OCI-LY3 (cell line): ENCODE data around the gene CDHR2.

Experiments used
- H2AFZ ChIP-seq: fragments of 200-600, 300-600 bp; shearing (Covaris generic); 2 replicates; pipeline ENCODE4 v1.6.0; 2014; ENCODE audit warnings: antibody characterized with exemption, low read depth, low read length
- H3K27ac ChIP-seq: fragments of 200-600, 300-600 bp; sonication (generic); 2 replicates; pipeline ENCODE4 v1.5.1; 2014; ENCODE audit warnings: mild to moderate bottlenecking, low read length, moderate library complexity, mixed read lengths
- H3K27me3 ChIP-seq: fragments of 200-600, 300-600 bp; sonication (generic); 2 replicates; pipeline ENCODE4 v1.6.1; 2014; ENCODE audit warnings: low read depth, low read length, mixed read lengths
- H3K36me3 ChIP-seq: fragments of 200-600, 300-600 bp; sonication (generic); replicated peaks from 2 replicates; pipeline ENCODE3; 2014; ENCODE audit warnings: low read depth, low read length, mixed read lengths
- H3K4me1 ChIP-seq: fragments of 300-600, 200-600 bp; sonication (generic); 2 replicates; pipeline ENCODE4 v1.6.1; 2014; ENCODE audit warnings: low read length, mixed read lengths
- H3K4me2 ChIP-seq: fragments of 200-600, 300-600 bp; sonication (generic); 2 replicates; pipeline ENCODE4 v1.6.1; 2014; ENCODE audit warnings: low read length, mixed read lengths
- H3K4me3 ChIP-seq: fragments of 300-600, 200-600 bp; sonication (generic); 2 replicates; pipeline ENCODE4 v1.5.1; 2014; ENCODE audit warnings: antibody characterized with exemption, mild to moderate bottlenecking, low read length, moderate library complexity
- H3K79me2 ChIP-seq: fragments of 300-600, 200-600 bp; shearing (Covaris generic); 2 replicates; pipeline ENCODE4 v1.6.1; 2014; ENCODE audit warnings: mild to moderate bottlenecking, low read length, mixed read lengths
- H3K9ac ChIP-seq: fragments of 300-600, 200-600 bp; shearing (Covaris generic); 2 replicates; pipeline ENCODE4 v1.6.0; 2014; ENCODE audit warnings: mild to moderate bottlenecking, low read length, moderate library complexity
- H3K9me3 ChIP-seq: fragments of 200-600, 300-600 bp; shearing (Covaris generic); 2 replicates; pipeline ENCODE4 v1.6.1; 2014; ENCODE audit warnings: low read length, mixed read lengths; ENCODE audit not compliant: insufficient read depth
- H4K20me1 ChIP-seq: fragments of 200-600, 300-600 bp; sonication (generic); 2 replicates; pipeline ENCODE4 v1.6.1; 2016; ENCODE audit warnings: low read length, mixed read lengths; ENCODE audit not compliant: insufficient read depth
- EZH2phosphoT487 ChIP-seq: fragments of 200-600 bp; shearing (Covaris generic); IDR thresholded peaks from 2 replicates; pipeline ENCODE4 v1.6.1; 2018; ENCODE audit warnings: antibody characterized with exemption, mixed run types, low read depth
- TF ChIP-seq, protein P1 (sequence below): fragments of 200-600, 300-600 bp; sonication (generic); IDR thresholded peaks from 2 replicates; pipeline ENCODE4 v1.5.1; 2014; ENCODE audit warnings: antibody characterized with exemption, low read length, low read depth

Gene CDHR2

DNA sequence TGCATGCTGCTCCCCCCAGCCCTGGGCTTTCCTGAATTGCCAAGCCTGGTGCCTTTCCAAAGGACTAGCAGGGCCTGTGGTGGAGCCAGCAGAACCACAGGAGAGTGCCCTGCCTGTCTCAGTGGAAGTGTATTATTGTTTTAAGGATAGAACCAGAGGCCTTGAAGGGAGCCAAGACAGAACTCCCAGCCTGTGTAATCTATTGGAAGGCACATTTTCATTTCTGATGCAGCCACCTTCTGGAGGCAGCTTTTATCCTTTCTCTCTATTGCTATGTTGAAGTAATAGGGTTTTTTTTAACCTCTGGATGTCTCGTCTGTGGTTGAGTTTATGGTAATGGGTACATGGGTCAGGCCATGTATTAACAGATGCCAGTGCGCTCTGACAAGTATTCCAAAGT lies 41.2 kb upstream of the CDHR2 start:
- Histone ChIP-seq H3K36me3 (peaks cover 42% of the 10 kb centered on the region), H3K4me3 (no peak overlapping the region), H2AFZ (no peak overlapping the region), H3K4me1 (no peaks in the 10 kb centered on the region), H4K20me1 (no peaks in the 10 kb centered on the region), H3K9ac (no peak overlapping the region), H3K27me3 (no peaks in the 10 kb centered on the region), H3K79me2 (no peaks in the 10 kb centered on the region), H3K4me2 (no peak overlapping the region), H3K27ac (no peak overlapping the region), H3K9me3 (no peaks in the 10 kb centered on the region)
- no peak for TF ChIP-seq EZH2phosphoT487
- TF ChIP-seq, protein P1, sequence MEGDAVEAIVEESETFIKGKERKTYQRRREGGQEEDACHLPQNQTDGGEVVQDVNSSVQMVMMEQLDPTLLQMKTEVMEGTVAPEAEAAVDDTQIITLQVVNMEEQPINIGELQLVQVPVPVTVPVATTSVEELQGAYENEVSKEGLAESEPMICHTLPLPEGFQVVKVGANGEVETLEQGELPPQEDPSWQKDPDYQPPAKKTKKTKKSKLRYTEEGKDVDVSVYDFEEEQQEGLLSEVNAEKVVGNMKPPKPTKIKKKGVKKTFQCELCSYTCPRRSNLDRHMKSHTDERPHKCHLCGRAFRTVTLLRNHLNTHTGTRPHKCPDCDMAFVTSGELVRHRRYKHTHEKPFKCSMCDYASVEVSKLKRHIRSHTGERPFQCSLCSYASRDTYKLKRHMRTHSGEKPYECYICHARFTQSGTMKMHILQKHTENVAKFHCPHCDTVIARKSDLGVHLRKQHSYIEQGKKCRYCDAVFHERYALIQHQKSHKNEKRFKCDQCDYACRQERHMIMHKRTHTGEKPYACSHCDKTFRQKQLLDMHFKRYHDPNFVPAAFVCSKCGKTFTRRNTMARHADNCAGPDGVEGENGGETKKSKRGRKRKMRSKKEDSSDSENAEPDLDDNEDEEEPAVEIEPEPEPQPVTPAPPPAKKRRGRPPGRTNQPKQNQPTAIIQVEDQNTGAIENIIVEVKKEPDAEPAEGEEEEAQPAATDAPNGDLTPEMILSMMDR = no peak

DNA sequence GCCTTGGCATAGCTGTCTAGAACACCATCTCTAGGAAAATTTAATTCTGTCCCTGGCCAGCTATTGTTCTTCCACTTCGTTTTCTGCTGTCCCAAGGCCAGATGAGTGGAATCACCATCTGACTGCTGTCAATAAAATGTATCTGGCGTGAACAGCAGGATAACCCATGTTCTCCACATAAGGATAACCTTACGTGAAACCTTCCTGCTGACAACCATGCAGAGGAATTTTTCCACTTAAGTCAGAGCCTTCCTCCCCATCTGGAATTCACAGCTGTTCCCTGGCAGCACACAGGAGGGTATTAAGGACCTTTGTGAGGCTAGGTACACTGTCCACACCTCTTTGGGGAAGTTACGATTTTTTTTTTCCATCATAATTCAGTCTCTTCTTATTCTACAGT lies 40.5 kb upstream of the CDHR2 start:
- no peak overlapping the region for H2AFZ ChIP-seq
- H3K27ac ChIP-seq = no peak overlapping the region
- no peaks in the 10 kb centered on the region for H3K27me3 ChIP-seq
- no peaks in the 10 kb centered on the region for H3K9me3 ChIP-seq
- H3K9ac ChIP-seq = no peak overlapping the region
- H3K4me3 ChIP-seq = no peak overlapping the region
- H3K79me2 ChIP-seq = no peaks in the 10 kb centered on the region
- H4K20me1 ChIP-seq = no peaks in the 10 kb centered on the region
- H3K4me2 ChIP-seq = no peak overlapping the region
- H3K4me1 ChIP-seq = no peaks in the 10 kb centered on the region
- peaks cover 39% of the 10 kb centered on the region for H3K36me3 ChIP-seq
- TF ChIP-seq, protein P1 = no peak
- TF ChIP-seq EZH2phosphoT487 = no peak

DNA sequence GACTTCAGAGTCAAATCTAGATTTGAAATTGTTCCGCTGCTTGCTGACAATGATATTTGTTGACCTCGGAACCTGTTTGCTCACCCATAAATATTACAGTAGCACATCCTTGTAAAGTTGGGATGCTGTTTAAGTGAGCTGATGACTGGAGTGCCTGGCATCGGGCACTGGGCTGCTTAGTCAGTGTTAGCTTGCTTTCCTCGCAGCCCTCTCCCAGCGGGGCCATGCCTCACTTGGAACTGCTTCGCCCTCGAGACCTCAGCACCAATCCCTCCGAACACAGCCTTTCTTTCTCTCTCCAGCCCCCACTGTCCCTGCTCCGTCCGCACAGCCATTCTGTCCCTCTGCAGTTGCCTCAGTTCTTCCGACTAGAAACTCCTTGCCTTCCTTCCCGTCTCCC lies 35.4 kb upstream of the CDHR2 start:
- no peaks in the 10 kb centered on the region for H3K9me3 ChIP-seq
- no peak overlapping the region for H2AFZ ChIP-seq
- H3K36me3 ChIP-seq = peaks cover 14% of the 10 kb centered on the region
- H3K4me2 ChIP-seq = no peak overlapping the region
- no peak overlapping the region for H3K9ac ChIP-seq
- H3K27ac ChIP-seq = no peak overlapping the region
- no peaks in the 10 kb centered on the region for H3K27me3 ChIP-seq
- no peak for TF ChIP-seq EZH2phosphoT487
- TF ChIP-seq, protein P1 = no peak
- H4K20me1 ChIP-seq = no peaks in the 10 kb centered on the region
- no peak overlapping the region for H3K4me3 ChIP-seq
- no peaks in the 10 kb centered on the region for H3K79me2 ChIP-seq
- peaks cover 9% of the 10 kb centered on the region; the same call in 1 of the 2 replicates for H3K4me1 ChIP-seq

DNA sequence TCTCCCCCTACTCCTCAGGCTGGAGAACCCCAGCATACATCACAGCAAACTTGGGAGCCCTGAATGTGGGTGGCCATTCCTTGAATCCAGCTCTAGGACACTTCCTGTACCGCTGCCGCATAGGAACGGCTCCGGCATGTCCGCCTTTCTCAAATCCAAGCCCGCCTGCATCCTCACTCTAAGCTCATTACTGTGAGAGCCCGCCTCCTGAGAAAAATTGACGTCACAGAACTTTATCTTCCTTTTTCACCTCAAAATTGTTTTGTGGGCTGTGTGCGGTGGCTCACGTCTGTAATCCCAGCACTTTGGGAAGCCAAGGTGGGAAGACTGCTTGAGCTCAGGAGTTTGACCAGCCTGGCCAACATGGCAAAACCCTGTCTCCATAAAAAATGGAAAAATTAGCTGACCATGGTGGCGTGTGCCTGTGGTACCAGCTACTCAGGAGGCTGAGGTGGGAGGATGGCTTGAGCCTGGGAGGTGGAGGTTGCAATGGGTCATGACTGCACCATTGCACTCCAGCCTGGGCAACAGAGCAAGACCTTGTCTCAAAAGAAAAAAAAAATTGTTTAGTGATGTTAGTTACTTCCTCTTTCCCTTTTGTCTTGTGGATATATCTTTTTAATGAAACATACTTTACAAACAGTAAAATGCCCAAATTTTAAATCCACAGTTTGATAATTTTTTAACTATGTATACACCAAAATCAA lies 34.7 kb upstream of the CDHR2 start:
- Histone ChIP-seq H3K4me1 (peaks cover 9% of the 10 kb centered on the region; the same call in 1 of the 2 replicates), H3K4me3 (no peak overlapping the region), H3K4me2 (no peak overlapping the region), H3K27ac (no peak overlapping the region), H3K36me3 (peaks cover 9% of the 10 kb centered on the region), H2AFZ (no peak overlapping the region), H3K79me2 (no peaks in the 10 kb centered on the region), H3K27me3 (no peaks in the 10 kb centered on the region), H4K20me1 (no peaks in the 10 kb centered on the region), H3K9me3 (no peaks in the 10 kb centered on the region), H3K9ac (no peak overlapping the region)
- TF ChIP-seq EZH2phosphoT487 = no peak
- TF ChIP-seq, protein P1 = no peak
